ENCODE data around the gene RASSF5. TPM values are rescaled to one million over a fixed set of nuclear protein-coding genes. Genes with fewer than 3 reads are reported as not detected.

Gene RASSF5
- total and polyA plus RNA-seq, 9 of the 15 experiments (the other 6 are each of a cell fraction or from before 2014, with no cell fraction given): 6.1 to 41.0 (median 25.2) TPM

DNA sequence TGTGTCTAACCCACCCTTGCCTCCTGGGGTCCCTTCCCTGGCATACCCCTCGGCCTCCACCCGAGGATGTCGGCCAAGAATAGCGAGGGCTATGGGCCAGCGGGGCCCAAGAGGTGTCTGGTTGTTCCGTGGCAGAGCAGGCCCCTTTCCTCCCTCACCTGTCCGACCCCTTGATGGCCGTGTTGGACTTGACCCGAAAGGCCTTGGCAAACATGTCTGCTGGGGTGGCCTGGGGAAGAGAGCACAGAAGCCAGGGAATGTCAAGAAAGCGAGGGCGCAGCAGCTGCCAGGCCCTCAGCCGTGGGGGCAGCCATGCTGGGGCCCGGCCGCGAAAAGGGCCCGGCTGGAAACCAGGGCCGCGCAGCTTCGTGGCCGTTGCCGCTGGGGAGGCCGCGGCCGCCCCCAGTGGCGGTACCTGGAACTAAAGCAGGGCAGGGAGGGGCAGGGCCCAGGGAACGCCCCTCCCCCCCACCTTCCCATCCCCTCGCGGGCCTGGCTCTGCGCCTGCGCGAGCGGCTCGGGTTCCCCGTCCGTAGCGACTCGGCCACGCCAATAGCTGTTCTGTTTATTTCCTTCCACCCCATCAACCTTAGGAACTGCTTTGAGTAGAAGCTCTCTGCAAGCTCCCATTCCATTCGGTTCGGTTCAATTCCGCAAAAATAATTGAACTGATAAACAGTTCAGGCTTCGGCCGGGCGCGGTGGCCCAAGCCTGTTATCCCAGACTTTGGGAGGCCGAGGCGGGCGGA lies 105.0 kb downstream of the RASSF5 start, which contains the start of gene EIF2D:
Gene EIF2D (minus strand): TSS at position 337 of the 748 bp plus-strand sequence. CDS start 123 bp downstream, at position 214.
- in situ Hi-C loops (cut with MboI): loop anchor here (25.0 kb wide), 2 partner anchors 300 to 900 kb away; partner anchors contain the start of gene FCMR
- intact Hi-C loops (cut with micrococcal nuclease): loop anchor here (5.0 kb wide), 1 partner anchor 105 kb away; no protein-coding TSS in a partner anchor
- peak; percentile 98 for ATAC-seq
- 5% methylated on average over 39 of the region's 48 CpGs for WGBS (ENCODE audit: insufficient coverage, low coverage, missing lambda C conversion rate)
- Histone ChIP-seq H3K79me2 (ENCODE audit: control insufficient read depth, insufficient read depth, low read length) (peaks cover 16% of the 10 kb centered on the region), H3K27ac (ENCODE audit: extremely low read depth, low read depth, low read length) (peak within 1 kb of the TSS; percentile 94), H3K4me2 (ENCODE audit: insufficient read depth, low read length) (peak within 1 kb of the TSS; percentile 100), H3K36me3 (ENCODE audit: control insufficient read depth, insufficient read depth, low read length) (peaks cover 36% of the 10 kb centered on the region), H3K9me3 (replicated peaks; ENCODE audit: control insufficient read depth, insufficient read depth, low read depth, low read length) (no peaks in the 10 kb centered on the region), H3K9ac (ENCODE audit: insufficient read depth in 1 of 2, low read depth in 2 of 2, low read length in 2 of 2) (peak within 1 kb of the TSS; percentile 97 to 98), H3K4me3 (peak within 1 kb of the TSS; percentile 97), H2AFZ (ENCODE audit: low read depth, low read length) (peak within 1 kb of the TSS; percentile 100), H3K4me1 (replicated peaks in 1 of 2; ENCODE audit: control insufficient read depth in 2 of 2, insufficient read depth in 2 of 2, low read length in 2 of 2) (peaks cover 5 to 7% of the 10 kb centered on the region in 2 experiments; a peak in 4 of 5 replicates), H3K27me3 (ENCODE audit: control insufficient read depth in 2 of 2, insufficient read depth in 2 of 2, low read length in 2 of 2) (no peaks in the 10 kb centered on the region), H3K9me1 (ENCODE audit: control insufficient read depth, insufficient read depth, low read length) (no peaks in the 10 kb centered on the region), H4K20me1 (replicated peaks; ENCODE audit: control insufficient read depth, insufficient read depth, low read length) (no peaks in the 10 kb centered on the region)
- POLR2A ChIA-PET: interaction anchor here (0.5 to 2.0 kb wide), 24 partner anchors 9 to 974 kb away, joined by 3 to 11 read pairs (median 4); partner anchors contain the start of gene DYRK3
- peak; percentile 98 to 100 (median 100) for DNase-seq (ENCODE audit: extremely low read depth in 1 of 4, low spot score in 3 of 4)
- CTCF ChIA-PET (ENCODE audit: low intra/inter-chr PET ratio): interaction anchor here (0.6 to 1.2 kb wide), 9 partner anchors 22 to 1114 kb away, joined by 3 to 6 read pairs (median 3); no protein-coding TSS in a partner anchor
- FAIRE-seq: peak; percentile 78
- no TSS peak for BruUV-seq (replicated peaks)
- TF ChIP-seq SRSF9 (IDR thresholded peaks at IDR 0.05; ENCODE audit: borderline replicate concordance, low read depth, low read length): no peak
- TF ChIP-seq ZC3H8 (IDR thresholded peaks at IDR 0.05): peak; percentile 70; the same call in 1 of the 2 replicates
- TF ChIP-seq ZNF174 (CRISPR knock-in tag; IDR thresholded peaks at IDR 0.05): 0 out of 2 replicates have a peak, but pooled peaks have one; percentile 64
- TF ChIP-seq CREBBP (IDR thresholded peaks at IDR 0.05; ENCODE audit: low read depth, low read length): no peak
- TF ChIP-seq, protein P1, sequence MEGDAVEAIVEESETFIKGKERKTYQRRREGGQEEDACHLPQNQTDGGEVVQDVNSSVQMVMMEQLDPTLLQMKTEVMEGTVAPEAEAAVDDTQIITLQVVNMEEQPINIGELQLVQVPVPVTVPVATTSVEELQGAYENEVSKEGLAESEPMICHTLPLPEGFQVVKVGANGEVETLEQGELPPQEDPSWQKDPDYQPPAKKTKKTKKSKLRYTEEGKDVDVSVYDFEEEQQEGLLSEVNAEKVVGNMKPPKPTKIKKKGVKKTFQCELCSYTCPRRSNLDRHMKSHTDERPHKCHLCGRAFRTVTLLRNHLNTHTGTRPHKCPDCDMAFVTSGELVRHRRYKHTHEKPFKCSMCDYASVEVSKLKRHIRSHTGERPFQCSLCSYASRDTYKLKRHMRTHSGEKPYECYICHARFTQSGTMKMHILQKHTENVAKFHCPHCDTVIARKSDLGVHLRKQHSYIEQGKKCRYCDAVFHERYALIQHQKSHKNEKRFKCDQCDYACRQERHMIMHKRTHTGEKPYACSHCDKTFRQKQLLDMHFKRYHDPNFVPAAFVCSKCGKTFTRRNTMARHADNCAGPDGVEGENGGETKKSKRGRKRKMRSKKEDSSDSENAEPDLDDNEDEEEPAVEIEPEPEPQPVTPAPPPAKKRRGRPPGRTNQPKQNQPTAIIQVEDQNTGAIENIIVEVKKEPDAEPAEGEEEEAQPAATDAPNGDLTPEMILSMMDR (IDR thresholded peaks at IDR 0.05 in 2 of 3, conservative IDR thresholded peaks at IDR 0.05 in 1 of 3; ENCODE audit: insufficient read depth in 2 of 3, low read depth in 1 of 3, low read length in 3 of 3): peak; percentile 98 to 99 (median 98)
- no peak for TF ChIP-seq FOXA1 (IDR thresholded peaks at IDR 0.05; ENCODE audit: borderline replicate concordance)
- no peak for TF ChIP-seq PHTF2 (CRISPR knock-in tag; IDR thresholded peaks at IDR 0.05)
- no peak for TF ChIP-seq SLC30A9 (CRISPR knock-in tag; IDR thresholded peaks at IDR 0.05)
- no peak for TF ChIP-seq KAT2B (IDR thresholded peaks at IDR 0.05; ENCODE audit: low read depth, low read length)
- no peak for TF ChIP-seq CBX8 (IDR thresholded peaks at IDR 0.05; ENCODE audit: borderline replicate concordance, extremely low read depth, low read depth, low read length, poor library complexity, severe bottlenecking)
- no peak for TF ChIP-seq NFATC3 (IDR thresholded peaks at IDR 0.05)
- peak in 1 of 2 experiments; percentile 86; a peak in 3 of 4 replicates for TF ChIP-seq RCOR1 (IDR thresholded peaks at IDR 0.05; ENCODE audit: borderline replicate concordance in 1 of 2, low read depth in 2 of 2, low read length in 2 of 2)
- TF ChIP-seq, protein P2, sequence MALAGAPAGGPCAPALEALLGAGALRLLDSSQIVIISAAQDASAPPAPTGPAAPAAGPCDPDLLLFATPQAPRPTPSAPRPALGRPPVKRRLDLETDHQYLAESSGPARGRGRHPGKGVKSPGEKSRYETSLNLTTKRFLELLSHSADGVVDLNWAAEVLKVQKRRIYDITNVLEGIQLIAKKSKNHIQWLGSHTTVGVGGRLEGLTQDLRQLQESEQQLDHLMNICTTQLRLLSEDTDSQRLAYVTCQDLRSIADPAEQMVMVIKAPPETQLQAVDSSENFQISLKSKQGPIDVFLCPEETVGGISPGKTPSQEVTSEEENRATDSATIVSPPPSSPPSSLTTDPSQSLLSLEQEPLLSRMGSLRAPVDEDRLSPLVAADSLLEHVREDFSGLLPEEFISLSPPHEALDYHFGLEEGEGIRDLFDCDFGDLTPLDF (CRISPR knock-in tag; IDR thresholded peaks at IDR 0.05): peak; percentile 89
- TF ChIP-seq SMAD4 (CRISPR knock-in tag; conservative IDR thresholded peaks at IDR 0.05): peak; percentile 85
- no peak for TF ChIP-seq XRCC4 (IDR thresholded peaks at IDR 0.05; ENCODE audit: extremely low read depth, insufficient read depth, insufficient read length)
- TF ChIP-seq ZNF24 (IDR thresholded peaks at IDR 0.05): peak; percentile 89
- no peak for TF ChIP-seq MYBL2 (IDR thresholded peaks at IDR 0.05; ENCODE audit: low read depth)
- no peak for TF ChIP-seq MYBL2 (CRISPR knock-in tag; IDR thresholded peaks at IDR 0.05; ENCODE audit: borderline replicate concordance)
- peak; percentile 90 for TF ChIP-seq ILF3 (IDR thresholded peaks at IDR 0.05; ENCODE audit: borderline replicate concordance)
- no peak for TF ChIP-seq SMARCA4 (IDR thresholded peaks at IDR 0.05)

Measured in K562 (cell line).